ENCODE data around the gene ERBB4. TPM values are rescaled to one million over a fixed set of nuclear protein-coding genes. Genes with fewer than 3 reads are reported as not detected.

The ERBB4 gene
- total RNA-seq, 1 experiment from 2014 or later = under 0.01 TPM

DNA sequence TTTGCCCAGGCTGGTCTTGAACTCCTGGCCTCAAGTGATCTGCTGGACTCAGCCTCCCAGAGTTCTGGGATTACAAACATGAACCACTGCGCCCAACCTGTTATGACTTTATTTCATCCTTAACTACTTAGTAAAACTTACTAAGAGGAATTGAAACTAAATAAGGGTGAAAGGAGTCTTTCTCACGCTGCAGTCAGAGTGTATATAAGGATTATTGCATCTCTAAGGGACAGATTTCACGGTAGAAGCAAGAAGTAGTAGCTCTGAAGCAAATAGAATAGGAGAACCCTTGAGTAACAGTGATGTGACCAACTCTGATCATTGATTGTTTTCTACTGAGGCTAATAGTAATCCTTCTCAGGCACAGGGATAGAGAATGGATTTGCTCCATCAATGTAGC is 1022.1 kb downstream of the ERBB4 start:
- Histone ChIP-seq H3K36me3 (no peaks in the 10 kb centered on the region), H3K4me1 (replicated peaks) (no peaks in the 10 kb centered on the region), H3K27me3 (replicated peaks) (no peaks in the 10 kb centered on the region)

DNA sequence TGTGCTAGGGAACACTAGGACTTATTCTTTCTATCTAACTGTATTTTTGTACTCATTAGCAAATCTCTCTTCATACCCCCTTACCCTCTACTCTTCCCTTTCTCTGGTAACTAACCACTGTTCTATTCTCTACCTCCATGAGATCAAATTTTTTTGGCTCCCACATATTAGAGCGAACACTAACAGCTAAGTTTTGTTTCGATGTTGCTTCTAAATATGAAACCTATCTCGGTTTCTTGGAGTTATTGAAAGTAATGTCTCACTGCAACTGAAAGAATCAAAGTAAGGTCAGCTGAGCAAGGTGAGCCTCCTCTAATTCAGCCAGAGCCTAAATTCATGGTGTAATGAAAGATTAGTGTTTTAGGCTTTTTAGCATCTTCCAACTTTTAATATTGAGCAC is 1024.6 kb downstream of the ERBB4 start:
- Histone ChIP-seq H3K27ac (no peak overlapping the region), H3K4me3 (no peak overlapping the region), H3K4me1 (replicated peaks) (no peaks in the 10 kb centered on the region), H3K27me3 (replicated peaks) (no peaks in the 10 kb centered on the region), H3K9me3 (replicated peaks) (0 out of 2 replicates have a peak, but pooled peaks cover 5% of the 10 kb centered on the region), H3K36me3 (no peaks in the 10 kb centered on the region)
- no peak for DNase-seq (ENCODE audit: low read depth in 1 of 2, low spot score in 2 of 2)

More for the DNA sequence above, 1022.1 kb downstream of the ERBB4 start:
- H3K27ac ChIP-seq = no peak overlapping the region
- no peak overlapping the region for H3K4me3 ChIP-seq
- no peak for DNase-seq (ENCODE audit: low read depth in 1 of 2, low spot score in 2 of 2)
- H3K9me3 ChIP-seq (replicated peaks) = no peaks in the 10 kb centered on the region

DNA sequence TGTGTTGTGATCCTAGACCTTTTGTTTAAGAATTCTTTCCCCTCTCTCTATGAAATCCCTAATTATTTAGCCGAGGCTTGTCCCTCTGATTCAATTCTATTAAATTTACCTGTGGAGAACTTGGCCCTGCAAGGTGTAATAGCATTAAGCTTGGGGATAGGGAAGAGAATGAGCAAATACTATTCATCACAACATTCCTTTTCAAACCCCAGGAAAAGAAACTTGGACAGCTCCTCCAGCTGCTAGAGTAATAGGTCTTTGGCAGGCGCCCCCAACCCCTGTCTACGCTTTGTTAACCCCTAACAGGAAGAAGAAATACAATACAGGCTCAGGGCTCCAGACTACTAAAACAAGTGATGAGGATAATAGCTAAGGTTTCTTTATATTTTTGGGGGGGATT is 1025.2 kb downstream of the ERBB4 start:
- Histone ChIP-seq H3K4me1 (replicated peaks) (no peaks in the 10 kb centered on the region), H3K9me3 (replicated peaks) (0 out of 2 replicates have a peak, but pooled peaks cover 5% of the 10 kb centered on the region), H3K27me3 (replicated peaks) (no peaks in the 10 kb centered on the region), H3K36me3 (no peaks in the 10 kb centered on the region), H3K4me3 (no peak overlapping the region), H3K27ac (no peak overlapping the region)
- no peak for DNase-seq (ENCODE audit: low read depth in 1 of 2, low spot score in 2 of 2)

DNA sequence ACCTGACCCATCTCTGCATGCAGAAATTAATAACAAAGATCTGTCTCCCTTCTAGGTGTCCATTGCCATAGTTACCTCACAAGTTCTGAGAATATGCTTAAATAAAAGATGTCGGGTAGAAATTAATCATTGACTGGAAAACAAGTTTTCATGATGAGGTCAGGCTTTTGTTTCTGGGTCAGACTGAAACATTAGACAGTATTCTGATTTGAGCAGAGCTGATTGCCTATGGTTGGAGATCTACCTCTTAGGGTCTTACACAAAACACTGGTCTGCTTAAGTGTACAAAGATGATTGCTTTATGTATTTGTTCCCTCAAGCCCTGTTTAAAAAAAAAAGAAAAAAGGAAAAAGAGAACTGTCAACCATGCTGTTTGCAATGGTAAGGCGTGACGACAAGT is 1025.8 kb downstream of the ERBB4 start:
- no peaks in the 10 kb centered on the region for H3K27me3 ChIP-seq (replicated peaks)
- no peak overlapping the region for H3K27ac ChIP-seq
- H3K4me1 ChIP-seq (replicated peaks) = no peaks in the 10 kb centered on the region
- no peak overlapping the region for H3K4me3 ChIP-seq
- no peaks in the 10 kb centered on the region for H3K36me3 ChIP-seq
- 0 out of 2 replicates have a peak, but pooled peaks cover 5% of the 10 kb centered on the region for H3K9me3 ChIP-seq (replicated peaks)
- no peak for DNase-seq (ENCODE audit: low read depth in 1 of 2, low spot score in 2 of 2)

DNA sequence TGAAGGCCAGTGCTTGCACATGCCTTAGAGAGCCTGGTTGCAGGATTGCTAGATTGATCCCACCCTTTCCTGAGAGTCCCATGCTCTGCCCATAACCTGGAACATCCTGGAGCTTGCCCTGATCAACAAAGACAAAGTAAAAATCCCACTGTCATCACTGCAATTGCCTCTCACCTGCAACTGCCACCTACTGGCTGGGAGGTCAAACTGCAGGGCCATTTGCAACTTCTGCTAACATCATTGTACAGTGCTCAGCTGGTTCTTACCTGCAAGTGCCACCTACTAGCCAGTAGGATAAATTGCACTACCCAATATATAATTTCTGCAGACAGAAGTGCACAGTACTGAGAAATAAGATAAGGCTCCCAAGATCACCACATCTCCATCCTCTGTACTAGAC is 1034.7 kb downstream of the ERBB4 start:
- no peaks in the 10 kb centered on the region for H3K36me3 ChIP-seq

DNA sequence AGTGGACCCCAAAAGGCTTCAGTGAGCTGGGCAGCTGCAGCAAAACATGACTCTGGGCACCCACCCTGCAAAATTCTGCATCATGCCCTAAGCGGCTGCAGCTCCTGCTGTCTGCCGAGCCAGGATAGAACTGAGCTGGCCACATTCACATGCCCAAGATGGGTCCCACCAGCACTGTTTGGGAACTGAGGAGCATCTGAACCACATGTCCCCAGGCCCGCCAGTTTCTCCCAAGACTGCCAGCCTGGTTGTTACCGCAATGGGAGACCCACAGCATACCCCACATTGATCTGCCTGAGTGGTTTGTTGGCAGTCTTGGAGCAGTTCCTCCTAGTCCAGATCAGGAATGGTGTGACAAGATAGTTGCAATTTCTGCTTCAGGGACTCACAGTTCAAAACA is 1035.4 kb downstream of the ERBB4 start:
- H3K4me1 ChIP-seq (replicated peaks) = no peaks in the 10 kb centered on the region
- H3K36me3 ChIP-seq = no peaks in the 10 kb centered on the region
- H3K9me3 ChIP-seq (replicated peaks) = no peaks in the 10 kb centered on the region
- H3K27me3 ChIP-seq (replicated peaks) = no peaks in the 10 kb centered on the region
- no peak overlapping the region for H3K27ac ChIP-seq
- no peak for DNase-seq (ENCODE audit: low read depth in 1 of 2, low spot score in 2 of 2)
- no peak overlapping the region for H3K4me3 ChIP-seq

More for the DNA sequence above, 1034.7 kb downstream of the ERBB4 start:
- Histone ChIP-seq H3K4me3 (no peak overlapping the region), H3K9me3 (replicated peaks) (no peaks in the 10 kb centered on the region), H3K27me3 (replicated peaks) (no peaks in the 10 kb centered on the region), H3K4me1 (replicated peaks) (no peaks in the 10 kb centered on the region), H3K27ac (no peak overlapping the region)
- DNase-seq (ENCODE audit: low read depth in 1 of 2, low spot score in 2 of 2) = no peak

DNA sequence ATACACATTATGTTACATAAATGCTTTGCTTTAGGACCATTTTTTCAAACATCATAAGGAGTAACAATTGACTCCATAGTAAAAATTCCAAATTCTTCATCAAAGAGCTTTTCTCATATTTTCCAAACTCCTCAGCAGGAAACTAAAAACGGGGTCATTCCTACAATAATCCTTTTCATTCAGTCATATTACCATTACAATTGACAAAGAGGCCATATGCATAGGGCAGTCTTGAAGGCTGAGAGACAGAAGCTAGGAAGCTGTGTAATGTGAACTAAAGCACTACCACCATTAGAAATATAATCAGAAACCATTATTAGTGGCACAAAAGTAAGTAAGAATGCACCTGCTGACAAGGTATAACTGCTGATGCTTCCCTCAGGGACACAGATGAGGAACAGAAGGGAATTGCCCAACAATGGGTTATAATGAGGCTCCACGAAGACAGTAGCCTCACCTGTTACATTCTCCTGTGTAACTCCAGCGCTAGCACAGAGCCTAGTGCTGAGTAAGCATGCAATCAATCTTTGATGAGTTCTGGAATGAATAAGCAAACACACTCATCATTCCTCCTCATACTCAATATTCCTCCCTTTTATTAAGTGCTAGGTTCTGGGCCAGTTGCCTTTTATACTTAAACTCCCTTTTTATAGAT is 1039.9 kb downstream of the ERBB4 start:
- no peaks in the 10 kb centered on the region for H3K9me3 ChIP-seq (replicated peaks)
- no peak overlapping the region for H3K4me3 ChIP-seq
- H3K36me3 ChIP-seq = no peaks in the 10 kb centered on the region
- H3K27ac ChIP-seq = no peak overlapping the region
- no peaks in the 10 kb centered on the region for H3K4me1 ChIP-seq (replicated peaks)
- no peak for DNase-seq (ENCODE audit: low read depth in 1 of 2, low spot score in 2 of 2)
- no peaks in the 10 kb centered on the region for H3K27me3 ChIP-seq (replicated peaks)

DNA sequence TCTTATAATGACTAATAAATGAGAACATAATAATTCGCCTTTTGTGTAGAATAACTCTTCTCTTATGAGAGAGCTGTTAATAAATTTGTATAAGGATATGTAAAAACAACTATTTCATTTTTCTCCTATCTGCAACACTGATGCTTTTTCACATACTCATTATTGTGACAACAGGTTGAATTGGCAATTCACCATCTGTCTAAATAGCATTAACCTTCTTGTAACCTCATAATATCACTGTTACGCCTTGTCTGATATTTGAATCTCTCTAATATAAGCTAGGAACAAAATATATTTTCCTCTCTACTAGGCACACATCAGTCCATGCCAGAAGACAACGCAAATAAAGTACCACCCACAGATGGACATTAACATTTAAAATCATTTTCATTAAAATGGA is 1043.3 kb downstream of the ERBB4 start:
- no peaks in the 10 kb centered on the region for H3K9me3 ChIP-seq (replicated peaks)
- no peak overlapping the region for H3K27ac ChIP-seq
- no peak for DNase-seq (ENCODE audit: low read depth in 1 of 2, low spot score in 2 of 2)
- no peaks in the 10 kb centered on the region for H3K36me3 ChIP-seq
- no peaks in the 10 kb centered on the region for H3K27me3 ChIP-seq (replicated peaks)
- H3K4me1 ChIP-seq (replicated peaks) = no peaks in the 10 kb centered on the region
- H3K4me3 ChIP-seq = no peak overlapping the region

DNA sequence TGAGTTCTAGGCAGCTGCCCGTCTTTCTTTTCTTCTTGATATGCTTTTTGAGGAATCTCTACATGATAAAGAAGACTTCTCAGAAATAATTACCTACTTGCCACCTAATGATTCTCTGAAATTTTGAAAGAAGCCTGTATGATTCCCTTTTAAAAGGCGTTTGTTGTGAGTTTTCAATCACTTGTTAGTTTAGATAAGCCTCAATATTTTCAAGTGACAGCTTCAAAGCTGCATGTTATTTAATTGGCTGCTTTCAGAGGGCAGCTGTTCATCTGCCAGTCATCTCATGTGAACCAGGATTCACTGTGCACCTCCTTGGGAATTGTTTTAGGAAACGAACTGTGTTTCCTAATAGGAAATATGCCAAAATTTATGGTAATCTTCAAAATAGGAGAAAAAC is 1044.1 kb downstream of the ERBB4 start:
- H3K27ac ChIP-seq = no peak overlapping the region
- H3K4me3 ChIP-seq = no peak overlapping the region
- no peak for DNase-seq (ENCODE audit: low read depth in 1 of 2, low spot score in 2 of 2)
- H3K9me3 ChIP-seq (replicated peaks) = no peaks in the 10 kb centered on the region
- H3K4me1 ChIP-seq (replicated peaks) = no peaks in the 10 kb centered on the region
- no peaks in the 10 kb centered on the region for H3K36me3 ChIP-seq
- no peaks in the 10 kb centered on the region for H3K27me3 ChIP-seq (replicated peaks)

DNA sequence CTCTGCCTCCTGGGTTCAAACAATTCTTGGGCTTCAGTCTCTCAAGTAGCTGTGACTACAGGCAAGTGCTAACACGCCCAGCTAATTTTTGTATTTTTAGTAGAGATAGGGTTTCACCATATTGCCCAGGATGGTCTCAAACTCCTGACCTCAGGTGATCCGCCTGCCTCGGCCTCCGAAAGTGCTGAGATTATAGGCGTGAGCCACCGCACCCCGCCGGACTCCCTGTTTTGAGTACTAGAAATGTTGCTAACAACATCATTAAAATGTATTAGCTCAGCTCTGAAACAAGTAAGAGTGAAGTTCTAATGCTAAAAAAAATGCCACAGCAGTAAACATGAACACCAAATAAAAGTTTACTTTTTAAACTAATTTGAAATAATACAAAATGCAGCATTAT is 1044.5 kb downstream of the ERBB4 start:
- H3K9me3 ChIP-seq (replicated peaks) = no peaks in the 10 kb centered on the region
- H3K27me3 ChIP-seq (replicated peaks) = no peaks in the 10 kb centered on the region

DNA sequence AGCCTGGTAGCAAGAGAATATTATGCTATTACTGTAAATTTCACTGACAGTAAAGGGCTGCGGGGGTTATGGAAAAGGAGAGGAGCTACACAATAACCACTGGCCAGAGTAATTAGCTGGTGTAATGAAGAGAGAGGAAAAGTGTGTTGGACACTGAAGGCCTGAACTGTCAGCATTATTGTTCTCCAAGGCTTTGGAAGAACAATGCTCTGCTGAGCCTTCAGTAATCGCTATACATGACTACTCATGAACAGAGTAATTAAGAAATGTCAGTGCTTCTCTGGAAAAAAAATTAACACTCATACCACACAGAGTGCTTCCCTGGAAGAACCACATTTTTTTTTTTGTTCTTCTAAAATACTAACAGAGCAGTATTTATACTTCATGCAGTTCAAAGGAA is 1050.9 kb downstream of the ERBB4 start:
- Histone ChIP-seq H3K4me3 (no peak overlapping the region), H3K36me3 (no peaks in the 10 kb centered on the region), H3K27ac (no peak overlapping the region), H3K9me3 (replicated peaks) (no peaks in the 10 kb centered on the region), H3K27me3 (replicated peaks) (no peaks in the 10 kb centered on the region), H3K4me1 (replicated peaks) (no peaks in the 10 kb centered on the region)
- DNase-seq (ENCODE audit: low read depth in 1 of 2, low spot score in 2 of 2) = no peak

More for the DNA sequence above, 1044.5 kb downstream of the ERBB4 start:
- no peak overlapping the region for H3K27ac ChIP-seq
- H3K36me3 ChIP-seq = no peaks in the 10 kb centered on the region
- no peak for DNase-seq (ENCODE audit: low read depth in 1 of 2, low spot score in 2 of 2)
- H3K4me1 ChIP-seq (replicated peaks) = no peaks in the 10 kb centered on the region
- H3K4me3 ChIP-seq = no peak overlapping the region

DNA sequence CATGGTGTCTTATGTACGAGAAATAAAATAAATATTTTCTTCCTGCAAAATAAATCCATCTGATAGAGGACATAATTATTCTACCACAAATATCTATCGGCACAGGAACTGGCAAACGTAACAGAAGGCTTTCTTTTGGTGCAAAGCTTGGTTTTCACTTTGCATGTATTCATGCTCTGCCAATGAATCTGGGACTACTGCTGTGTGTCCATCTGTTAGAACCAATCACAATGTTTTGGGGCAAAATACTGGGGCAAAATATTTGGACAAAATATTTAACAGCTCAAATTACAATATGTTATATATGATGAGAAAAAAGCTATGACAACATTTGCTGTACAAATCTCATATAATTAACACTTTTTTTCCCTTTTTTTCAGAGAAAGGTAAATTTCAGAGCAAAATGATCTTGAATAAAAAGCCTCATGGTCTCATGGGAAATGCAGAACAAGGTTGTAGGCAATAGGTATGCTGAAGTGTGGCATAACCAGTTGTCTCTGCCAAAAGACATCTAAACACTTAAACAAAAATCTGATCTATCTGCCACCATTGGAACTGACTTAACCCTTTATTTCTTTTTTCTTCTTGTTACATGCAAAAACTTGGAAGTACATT is 1059.0 kb downstream of the ERBB4 start:
- no peak overlapping the region for H3K4me3 ChIP-seq
- H3K27ac ChIP-seq = no peak overlapping the region
- no peaks in the 10 kb centered on the region for H3K9me3 ChIP-seq (replicated peaks)
- no peaks in the 10 kb centered on the region for H3K36me3 ChIP-seq
- H3K27me3 ChIP-seq (replicated peaks) = no peaks in the 10 kb centered on the region
- H3K4me1 ChIP-seq (replicated peaks) = no peaks in the 10 kb centered on the region
- DNase-seq (ENCODE audit: low read depth in 1 of 2, low spot score in 2 of 2) = no peak

DNA sequence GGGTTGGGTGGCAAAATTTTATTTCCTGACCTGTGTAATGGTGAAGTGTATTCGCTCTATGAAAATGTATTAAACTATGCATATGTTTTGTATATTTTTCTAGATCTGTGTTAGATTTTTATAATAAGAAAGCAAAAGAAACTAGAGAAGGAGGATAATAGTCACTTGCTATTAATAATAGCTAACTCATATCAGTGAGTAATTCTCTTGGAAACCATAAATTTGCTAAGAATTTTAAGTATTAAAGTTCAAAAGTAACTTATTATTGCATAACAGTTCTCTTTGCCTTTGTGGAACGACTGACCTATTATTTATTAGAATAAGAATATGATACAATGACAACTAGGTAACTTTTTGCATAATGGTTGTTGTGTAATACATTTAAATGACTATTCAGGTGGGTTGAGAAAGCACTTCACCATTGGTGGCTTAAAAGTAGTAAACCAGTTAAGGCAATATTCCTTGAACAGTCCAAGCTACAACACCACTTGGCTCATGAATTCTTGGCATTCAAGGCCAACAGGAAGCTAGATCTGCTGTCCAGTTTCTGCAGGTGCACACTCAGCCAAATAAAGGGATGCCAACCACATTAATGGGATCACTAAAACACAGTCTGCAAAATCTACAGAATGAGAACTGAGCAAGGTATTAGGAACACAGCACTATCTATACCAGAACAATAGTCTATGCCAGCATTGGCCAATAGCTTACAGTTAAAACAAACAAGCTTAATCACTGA is 1060.9 kb downstream of the ERBB4 start:
- Histone ChIP-seq H3K4me1 (replicated peaks) (no peaks in the 10 kb centered on the region), H3K9me3 (replicated peaks) (no peaks in the 10 kb centered on the region), H3K27me3 (replicated peaks) (no peaks in the 10 kb centered on the region), H3K4me3 (no peak overlapping the region), H3K27ac (no peak overlapping the region), H3K36me3 (no peaks in the 10 kb centered on the region)
- DNase-seq (ENCODE audit: low read depth in 1 of 2, low spot score in 2 of 2) = no peak

DNA sequence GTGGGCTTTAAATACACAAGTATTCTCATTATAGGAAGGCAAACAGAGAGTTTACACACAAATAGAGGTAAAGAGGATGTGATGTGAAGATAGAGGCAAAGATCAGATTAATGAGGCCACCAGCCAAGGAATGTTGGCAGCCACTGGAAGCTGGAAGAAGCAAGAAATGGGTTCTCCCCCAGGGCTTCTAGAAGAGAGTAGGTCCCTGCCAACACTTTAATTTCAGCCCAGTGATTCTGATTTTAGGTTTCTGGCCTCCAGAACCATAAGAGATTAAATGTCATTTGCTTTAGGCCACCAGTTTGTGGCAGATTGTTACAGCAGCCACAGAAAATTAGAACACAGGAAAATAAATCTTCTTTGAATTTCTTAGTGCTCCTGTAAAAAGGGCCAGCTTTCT is 1065.5 kb downstream of the ERBB4 start:
- H3K4me1 ChIP-seq (replicated peaks) = no peaks in the 10 kb centered on the region
- no peak overlapping the region for H3K27ac ChIP-seq
- H3K27me3 ChIP-seq (replicated peaks) = no peaks in the 10 kb centered on the region
- H3K9me3 ChIP-seq (replicated peaks) = no peaks in the 10 kb centered on the region
- no peak for DNase-seq (ENCODE audit: low read depth in 1 of 2, low spot score in 2 of 2)
- no peaks in the 10 kb centered on the region for H3K36me3 ChIP-seq
- no peak overlapping the region for H3K4me3 ChIP-seq
